ENCODE results near the gene GPR55. TPM values are rescaled to one million over a fixed set of nuclear protein-coding genes. Genes with fewer than 3 reads are reported as not detected.
"Not testable (repeated sequence)": the region's sequence is repeated elsewhere in the genome, so short reads cannot be mapped to it uniquely, and the experiment has no call there.

Gene GPR55
- polyA plus RNA-seq, 3 donors: 0.05 to 0.18 (median 0.11) TPM

DNA sequence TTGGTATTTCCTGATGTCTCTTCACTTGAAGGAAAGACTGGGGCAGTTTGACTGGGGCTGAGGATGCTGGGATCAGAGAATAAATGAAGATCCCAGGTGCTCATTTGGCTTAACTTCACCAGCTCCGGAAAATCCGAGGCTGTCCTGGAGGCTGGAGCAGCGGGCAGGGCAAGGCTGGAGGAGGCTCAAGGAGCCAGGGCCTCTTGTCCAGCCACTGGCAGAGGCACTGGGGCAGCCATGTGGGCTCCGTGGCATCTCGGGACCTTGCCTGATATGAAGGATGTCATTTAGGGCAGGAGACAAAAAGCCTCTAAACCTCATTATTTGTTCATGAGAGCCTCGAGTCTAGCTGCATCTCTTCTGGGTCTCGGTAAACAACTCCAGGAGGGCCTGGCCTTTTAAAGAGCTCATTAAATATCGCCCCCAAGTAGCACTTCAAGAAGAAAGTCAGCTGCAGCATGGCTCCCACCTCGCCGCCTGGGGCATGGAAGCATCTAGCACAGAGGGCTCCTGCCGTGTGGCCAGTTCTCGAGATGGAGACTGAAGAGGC lies 13.5 kb upstream of the GPR55 start:
- H3K27ac ChIP-seq (ENCODE audit: low read depth, low read length): no peak overlapping the region
- WGBS, 3 donors: 77 to 91% (median 88%) methylated on average over 12 of the region's 12 CpGs

DNA sequence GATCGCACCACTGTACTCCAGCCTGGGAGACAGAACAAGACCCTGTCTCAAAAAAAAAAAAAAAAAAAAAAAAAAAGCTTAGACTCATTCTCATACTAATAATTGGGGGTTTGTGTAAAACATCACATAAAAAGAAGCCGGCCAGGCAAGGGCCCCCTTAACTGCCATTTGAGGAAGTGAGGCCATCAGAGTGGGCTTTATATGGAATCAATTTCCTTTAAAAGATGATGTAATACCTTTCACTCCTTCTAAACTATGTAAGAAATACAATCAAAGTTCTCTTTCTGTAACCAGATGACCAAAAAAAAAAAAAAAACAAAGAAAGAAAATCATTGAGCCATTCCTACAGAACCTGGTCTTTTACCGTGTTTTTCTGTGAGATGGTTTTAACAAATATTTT lies 13.1 kb upstream of the GPR55 start:
- no peak overlapping the region for H3K27ac ChIP-seq (ENCODE audit: low read depth, low read length)
- WGBS, 3 donors: 78 to 95% (median 80%) methylated on average over 3 of the region's 3 CpGs

DNA sequence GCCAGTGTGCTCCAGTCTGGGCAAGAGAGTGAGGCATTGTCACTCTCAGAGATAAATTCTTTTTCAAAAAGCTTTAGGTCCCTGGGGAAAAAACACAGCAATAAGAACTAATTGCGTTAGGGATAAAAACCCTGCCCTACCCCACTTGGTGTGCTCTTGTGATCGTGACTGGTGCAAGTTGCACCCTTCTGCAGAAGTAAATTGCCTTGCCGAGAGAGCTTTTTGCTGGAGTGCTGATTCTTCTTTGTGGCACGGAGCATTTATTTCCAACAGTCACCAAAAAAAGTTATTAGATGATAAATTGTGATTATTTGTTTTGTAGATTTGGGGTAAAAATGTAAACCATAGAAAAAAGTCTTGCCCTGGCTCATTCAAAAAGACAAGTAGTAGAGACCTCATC lies 12.3 kb upstream of the GPR55 start:
- 83 to 96% (median 95%) methylated on average over 4 of the region's 4 CpGs for WGBS, 3 donors
- no peak overlapping the region for H3K27ac ChIP-seq (ENCODE audit: low read depth, low read length)

DNA sequence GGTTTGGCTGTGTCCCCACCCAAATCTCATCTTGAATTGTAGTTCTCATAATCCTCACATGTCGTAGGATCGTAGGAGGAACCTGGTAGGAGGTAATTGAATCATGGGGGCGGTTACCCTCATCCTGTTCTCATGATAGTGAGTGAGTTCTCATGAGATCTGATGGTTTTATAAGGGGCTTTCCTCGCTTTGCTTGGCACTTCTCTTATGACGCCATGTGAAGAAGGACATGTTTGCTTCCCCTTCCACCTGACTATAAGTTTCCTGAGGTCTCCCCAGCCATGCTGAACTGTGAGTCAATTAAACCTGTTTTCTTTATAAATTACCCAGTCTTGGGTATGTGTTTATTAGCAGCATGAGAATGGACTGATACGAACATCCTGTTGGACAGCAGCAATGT lies 11.2 kb upstream of the GPR55 start:
- 78 to 90% (median 90%) methylated on average over 6 of the region's 6 CpGs for WGBS, 3 donors
- not testable (repeated sequence) for H3K27ac ChIP-seq (ENCODE audit: low read depth, low read length)

DNA sequence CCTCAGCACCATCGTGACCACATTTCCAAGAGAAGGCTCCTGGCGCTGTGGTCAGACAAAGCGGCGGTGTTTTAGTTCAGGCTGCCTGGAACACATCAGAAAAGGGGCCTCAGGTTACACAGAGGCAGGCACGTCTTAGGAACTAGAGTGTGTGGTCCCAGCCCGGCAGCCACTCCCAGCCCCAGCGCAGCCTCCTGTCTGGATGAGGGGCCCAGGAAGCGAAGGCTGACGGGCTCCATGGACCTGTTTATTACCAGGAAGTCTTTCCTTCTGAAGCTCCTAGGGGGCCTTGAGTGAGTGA lies 10.0 kb upstream of the GPR55 start:
- H3K27ac ChIP-seq (ENCODE audit: low read depth, low read length): no peak overlapping the region
- WGBS, 3 donors: 73 to 89% (median 79%) methylated on average over 9 of the region's 9 CpGs

DNA sequence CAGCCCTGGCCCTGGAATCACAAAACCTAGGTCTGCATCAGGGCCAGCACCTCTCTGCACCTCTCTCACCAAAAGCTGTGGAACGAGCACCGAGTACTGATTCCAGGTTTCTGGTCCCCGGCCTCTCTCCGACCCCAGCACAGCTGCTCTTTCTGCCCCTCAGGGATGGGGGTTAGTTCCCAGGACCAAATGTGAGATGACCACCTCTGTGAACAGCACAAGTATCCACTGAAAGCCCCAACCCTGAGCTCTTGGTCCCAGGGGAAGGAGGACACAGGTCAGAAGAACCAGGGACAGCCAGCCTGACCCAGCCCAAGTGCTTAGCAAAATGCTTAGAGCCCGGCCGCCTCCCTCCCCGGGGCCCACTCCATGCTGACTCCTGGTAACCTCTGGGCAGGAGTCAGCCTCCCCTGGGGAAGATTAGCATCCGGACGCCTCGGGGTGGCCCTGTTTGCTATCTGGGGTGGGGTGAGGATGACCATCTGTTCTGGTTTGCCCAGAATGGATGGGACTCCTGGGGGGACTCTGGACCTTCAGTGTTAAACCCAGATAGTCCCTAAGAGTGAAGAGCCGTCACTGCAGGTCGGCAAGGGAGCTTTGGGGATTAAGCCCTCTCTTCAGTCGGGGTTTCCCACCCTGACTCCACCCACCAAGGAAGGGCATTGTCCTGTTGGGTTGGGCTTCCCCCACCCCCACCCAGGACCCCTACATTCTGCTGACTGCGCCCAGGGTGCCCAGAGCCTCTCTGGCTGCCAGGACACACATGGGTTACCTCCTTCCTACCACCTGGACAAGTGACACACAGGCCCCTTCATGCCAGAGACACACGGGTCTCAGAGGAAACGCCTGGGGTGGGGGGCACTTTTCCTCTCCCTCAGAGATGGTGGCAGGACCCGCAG lies 9.4 kb upstream of the GPR55 start:
- H3K27ac ChIP-seq (ENCODE audit: low read depth, low read length): no peak overlapping the region
- 69 to 80% (median 76%) methylated on average over 17 of the region's 17 CpGs for WGBS, 3 donors

DNA sequence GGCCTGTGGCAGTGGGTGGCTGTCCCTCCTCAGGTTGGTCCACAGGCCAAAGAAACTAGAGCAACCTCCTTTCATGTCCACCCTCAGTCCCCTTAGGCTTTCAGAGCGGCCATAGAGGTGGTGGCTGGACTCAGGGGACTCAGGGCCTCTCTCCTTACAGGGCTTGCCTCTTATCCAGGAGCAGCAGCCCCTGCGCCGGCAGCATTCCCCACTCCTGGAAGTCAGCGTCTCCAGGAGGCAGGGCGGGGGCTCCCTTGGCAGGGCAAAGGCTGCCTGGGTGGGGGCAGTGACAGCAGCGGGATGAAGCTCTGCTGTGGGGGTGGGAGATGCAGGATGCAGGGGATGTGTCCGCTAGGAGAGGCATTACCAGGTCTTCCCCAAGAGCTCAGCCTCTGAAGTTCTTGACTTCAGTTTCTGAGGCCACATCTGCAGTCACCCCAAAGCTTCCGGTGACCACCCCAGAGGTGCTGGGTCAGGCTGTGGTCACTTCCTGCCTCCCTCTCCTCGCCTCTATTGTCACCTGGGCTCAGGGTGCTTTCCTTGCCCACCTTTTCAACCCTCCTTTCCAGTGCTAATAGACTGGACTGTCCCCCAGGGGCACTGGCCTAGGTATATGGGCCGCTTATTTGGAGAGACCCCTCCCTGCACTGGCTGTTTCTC lies 8.6 kb upstream of the GPR55 start:
- H3K27ac ChIP-seq (ENCODE audit: low read depth, low read length): no peak overlapping the region
- 65 to 79% (median 77%) methylated on average over 10 of the region's 10 CpGs for WGBS, 3 donors

DNA sequence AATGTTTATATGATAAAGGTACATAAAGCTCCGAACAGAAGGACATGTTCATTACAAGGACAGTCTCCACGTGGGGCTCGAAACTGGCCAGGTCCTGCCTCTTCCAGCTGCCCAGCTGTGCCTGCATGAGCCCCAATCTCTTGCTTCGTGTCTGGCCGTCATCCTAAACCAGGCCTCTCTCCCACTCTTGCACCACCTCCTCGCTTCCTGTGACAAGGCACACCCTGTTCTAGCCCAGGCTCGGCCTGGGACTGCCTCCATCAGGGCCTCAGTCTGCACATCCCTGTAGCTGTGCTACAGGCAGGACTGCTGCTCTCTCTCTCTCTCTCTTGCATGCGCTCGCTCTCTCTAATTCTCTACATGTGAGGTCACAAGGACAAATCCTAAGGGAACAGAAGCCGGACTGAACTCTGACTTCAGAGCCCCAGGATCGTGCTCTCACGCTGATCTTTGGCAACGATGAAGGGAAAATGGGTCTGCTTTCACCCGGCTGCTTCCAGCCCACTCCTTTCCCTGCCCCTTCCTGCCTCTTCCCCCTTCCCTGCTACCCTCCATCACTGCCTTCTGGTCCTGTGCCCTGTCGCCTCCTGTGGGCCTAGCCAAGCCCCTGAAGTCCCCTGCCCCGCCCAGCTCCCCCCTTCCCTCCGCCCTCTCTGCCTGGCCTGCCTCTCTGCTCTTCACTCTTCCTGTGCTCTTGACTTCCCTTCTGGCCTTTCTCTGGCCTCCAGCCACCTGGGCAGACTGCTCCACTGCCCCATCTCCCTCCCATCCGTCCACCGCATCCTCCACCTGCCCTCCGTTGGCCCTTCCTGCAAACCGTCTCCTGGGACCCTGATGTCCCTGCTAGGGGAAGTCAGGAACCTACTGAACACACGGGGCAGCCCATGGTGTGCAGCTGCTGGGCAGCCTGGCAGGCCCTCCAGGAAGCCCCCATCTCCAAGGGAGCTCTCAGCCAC lies 7.8 kb upstream of the GPR55 start:
- WGBS, 3 donors: 43 to 58% (median 43%) methylated on average over 22 of the region's 22 CpGs
- no peak overlapping the region for H3K27ac ChIP-seq (ENCODE audit: low read depth, low read length)

DNA sequence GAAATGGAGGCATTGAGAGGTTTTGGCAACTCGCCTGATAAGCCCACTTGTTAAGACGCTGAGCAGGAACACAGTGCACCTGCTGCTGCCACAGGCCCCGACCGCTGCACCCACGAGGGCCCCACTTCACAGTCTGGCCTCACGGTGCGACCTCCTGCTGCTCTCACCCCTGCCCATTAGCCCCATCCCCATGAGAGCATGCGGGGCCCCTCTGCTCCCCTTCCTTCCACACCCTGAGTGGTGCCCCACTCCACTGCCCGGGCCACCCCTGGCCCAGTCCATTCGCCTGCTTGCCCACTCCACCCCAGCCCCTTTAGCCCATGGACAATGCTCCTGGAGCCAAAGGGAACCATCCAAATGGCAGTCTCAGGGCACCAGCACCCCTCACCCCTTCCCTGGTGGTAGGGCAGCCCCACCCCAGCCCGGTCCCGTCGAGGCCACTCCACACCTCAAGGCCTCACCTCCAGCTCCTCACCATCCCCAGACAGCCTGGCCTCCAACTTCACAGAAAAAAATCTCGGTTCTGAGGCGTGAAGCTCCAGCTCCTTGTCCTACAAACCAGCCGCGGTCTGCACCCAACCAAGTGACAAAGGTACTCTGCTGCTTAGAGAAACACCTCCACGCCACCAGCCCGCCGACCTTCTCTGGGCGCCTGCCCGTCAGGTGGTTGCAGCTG lies 6.7 kb upstream of the GPR55 start:
- WGBS, 3 donors: 86% methylated on average over 22 of the region's 22 CpGs
- no peak overlapping the region for H3K27ac ChIP-seq (ENCODE audit: low read depth, low read length)

DNA sequence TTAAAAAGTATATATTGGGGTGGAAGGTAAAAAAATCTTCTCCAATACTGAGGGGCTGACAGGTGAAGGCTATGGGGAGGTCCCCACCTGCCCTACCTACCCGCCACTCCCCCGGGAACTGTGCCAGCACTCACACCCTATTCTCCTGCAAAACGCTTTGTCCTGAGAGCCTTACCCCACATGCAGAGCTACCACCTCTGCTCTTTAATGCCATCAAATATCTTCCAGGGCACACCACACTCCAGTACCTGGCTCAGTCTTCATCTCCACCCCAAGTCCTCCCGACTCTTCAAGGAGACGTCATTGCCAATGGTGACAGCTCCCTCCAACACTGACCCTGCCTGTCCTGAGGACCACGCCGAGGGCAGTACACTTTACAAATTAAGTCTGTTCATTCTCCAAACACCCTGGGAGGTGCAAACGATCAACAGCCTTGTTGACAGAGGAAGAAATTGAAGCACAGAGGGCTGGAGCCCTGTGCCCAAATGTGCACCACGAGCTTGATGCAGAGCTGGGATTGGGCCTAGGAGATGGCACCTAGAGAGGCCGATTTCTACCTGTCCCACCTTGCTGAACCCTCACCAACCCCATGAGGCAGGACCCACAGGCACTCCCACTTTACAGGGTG lies 6.0 kb upstream of the GPR55 start:
- 69 to 90% (median 87%) methylated on average over 10 of the region's 10 CpGs for WGBS, 3 donors
- no peak overlapping the region for H3K27ac ChIP-seq (ENCODE audit: low read depth, low read length)

DNA sequence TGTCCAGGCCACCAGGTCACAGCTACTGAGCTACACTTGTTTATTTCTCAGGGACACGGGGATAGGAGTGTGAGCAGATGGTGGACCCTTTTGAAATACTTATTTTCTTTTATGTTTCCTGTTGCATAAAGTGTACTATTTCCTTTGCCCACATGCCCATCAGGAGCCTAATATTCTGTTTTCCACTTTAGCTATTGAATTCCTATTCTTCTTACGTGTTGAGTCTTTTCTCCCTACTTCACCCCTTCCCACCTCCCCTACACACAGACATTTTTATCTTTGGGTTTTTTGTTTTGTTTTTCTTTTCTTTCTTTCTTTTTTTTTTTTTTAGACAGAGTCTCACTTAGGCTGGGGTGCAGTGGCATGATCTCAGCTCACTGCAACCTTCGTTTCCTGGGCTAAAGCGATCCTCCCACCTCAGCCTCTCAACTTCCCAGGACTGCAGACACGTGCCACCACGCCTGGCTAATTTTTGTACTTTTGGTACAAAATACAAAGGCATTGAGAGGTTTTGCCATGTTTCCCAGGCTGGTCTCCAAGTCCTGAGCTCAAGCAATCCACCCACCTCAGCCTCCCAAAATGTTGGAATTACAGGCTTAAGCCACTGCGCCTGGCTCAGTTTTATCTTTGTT lies 5.2 kb upstream of the GPR55 start:
- H3K27ac ChIP-seq (ENCODE audit: low read depth, low read length): no peak overlapping the region
- 56 to 73% (median 68%) methylated on average over 7 of the region's 7 CpGs for WGBS, 3 donors

DNA sequence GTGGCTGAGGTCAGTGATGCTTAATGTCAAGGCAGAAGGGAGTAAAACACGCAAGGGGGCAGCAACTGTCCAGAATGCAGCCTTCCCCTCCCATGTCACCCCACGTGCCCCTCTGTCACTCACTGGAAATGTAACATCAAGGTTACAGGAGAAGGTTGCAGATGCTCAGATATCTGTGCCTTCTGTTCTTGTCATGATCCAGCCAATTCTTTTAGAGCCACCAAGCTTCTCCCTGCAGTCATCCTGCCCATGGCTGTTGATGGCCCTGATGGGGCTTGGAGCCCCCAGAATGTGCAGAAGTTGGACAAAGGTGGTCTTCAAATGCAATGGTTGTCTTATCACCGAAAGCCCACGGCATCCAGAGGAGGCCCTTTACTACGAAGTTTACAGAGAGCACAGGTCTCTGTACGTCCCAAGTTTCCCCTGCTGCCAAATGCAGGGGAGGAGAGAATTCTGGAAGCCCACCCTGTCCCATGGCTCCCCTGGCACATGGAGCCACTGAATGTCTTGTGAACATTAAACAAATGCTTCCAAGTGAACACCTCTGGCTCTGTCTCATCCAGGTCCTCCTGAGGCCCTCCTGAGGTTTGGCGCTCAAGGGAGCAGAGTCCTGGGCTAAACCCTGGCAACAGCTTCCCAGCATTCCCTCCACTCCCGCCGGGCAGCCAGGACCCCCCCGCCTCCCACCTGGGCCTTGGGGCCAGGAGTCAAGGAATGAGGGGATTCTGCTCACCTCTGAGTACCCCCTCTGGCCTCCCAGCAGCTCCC lies 4.5 kb upstream of the GPR55 start:
- WGBS, 3 donors: 66 to 83% (median 81%) methylated on average over 10 of the region's 10 CpGs
- no peak overlapping the region for H3K27ac ChIP-seq (ENCODE audit: low read depth, low read length)

DNA sequence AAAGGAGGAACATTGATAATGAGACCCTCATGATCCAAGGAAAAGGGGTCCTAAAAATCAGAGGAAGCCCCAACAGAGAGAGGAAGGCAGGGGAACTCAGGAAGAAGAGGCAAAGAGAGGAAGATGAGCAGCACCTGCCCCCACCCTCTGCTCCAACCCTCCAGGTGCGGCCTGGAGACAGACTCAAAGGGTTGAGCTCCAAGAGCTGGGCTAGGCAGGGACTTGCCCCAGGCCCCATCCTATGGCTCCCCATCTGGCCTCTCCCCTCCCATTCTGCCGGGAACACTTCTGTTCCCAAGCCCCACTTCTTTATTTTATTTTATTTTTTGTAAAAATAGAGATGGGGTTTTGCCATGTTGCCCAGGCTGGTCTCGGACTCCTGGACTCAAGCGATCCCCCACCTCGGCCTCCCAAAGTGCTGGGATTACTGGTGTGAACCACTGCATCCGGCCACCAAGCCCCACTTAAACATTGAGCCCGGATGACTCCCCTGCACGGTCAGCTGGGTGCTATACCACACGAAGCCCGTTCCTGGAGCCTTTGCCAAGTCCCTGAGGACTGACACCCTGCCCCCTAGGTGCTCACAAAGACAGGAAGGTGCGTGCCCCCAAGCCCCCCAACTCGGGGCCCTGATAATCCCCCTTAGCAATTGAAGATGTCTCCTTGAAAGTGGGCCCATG lies 3.8 kb upstream of the GPR55 start:
- no peak overlapping the region for H3K27ac ChIP-seq (ENCODE audit: low read depth, low read length)
- WGBS, 3 donors: 77 to 91% (median 88%) methylated on average over 12 of the region's 12 CpGs

DNA sequence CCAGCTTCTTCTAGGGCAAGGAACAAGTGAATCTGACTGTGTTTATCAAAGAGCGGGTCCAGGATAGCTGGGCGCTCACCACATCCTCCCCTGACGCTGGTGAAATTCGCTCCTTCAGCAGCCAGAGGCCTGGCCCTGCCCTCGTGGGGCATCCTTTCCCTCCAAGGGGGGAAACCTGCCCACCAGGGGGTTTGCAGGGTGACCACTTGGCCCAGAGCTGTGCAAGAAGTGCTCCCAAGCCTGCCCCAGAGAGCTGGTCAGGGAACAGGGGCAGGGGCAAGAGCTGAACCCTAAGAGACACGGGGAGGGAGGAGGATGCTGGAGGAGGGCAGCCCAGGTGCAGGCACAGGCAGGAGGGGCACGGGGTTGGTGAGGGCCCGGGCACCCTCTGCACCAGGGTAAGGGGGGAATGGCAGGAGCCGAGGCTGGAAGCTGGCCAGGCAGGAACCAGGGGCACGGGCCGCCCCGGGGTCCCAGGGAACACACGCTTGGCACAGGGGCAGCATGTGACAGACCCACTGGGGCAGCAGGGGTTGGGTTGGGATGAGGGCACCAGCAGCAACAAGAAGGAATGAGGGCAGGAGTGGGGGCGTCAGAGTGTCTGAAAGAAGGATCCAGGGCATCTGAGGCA lies 2.8 kb upstream of the GPR55 start:
- WGBS, 3 donors: 80 to 87% (median 85%) methylated on average over 14 of the region's 14 CpGs
- no peak overlapping the region for H3K27ac ChIP-seq (ENCODE audit: low read depth, low read length)

DNA sequence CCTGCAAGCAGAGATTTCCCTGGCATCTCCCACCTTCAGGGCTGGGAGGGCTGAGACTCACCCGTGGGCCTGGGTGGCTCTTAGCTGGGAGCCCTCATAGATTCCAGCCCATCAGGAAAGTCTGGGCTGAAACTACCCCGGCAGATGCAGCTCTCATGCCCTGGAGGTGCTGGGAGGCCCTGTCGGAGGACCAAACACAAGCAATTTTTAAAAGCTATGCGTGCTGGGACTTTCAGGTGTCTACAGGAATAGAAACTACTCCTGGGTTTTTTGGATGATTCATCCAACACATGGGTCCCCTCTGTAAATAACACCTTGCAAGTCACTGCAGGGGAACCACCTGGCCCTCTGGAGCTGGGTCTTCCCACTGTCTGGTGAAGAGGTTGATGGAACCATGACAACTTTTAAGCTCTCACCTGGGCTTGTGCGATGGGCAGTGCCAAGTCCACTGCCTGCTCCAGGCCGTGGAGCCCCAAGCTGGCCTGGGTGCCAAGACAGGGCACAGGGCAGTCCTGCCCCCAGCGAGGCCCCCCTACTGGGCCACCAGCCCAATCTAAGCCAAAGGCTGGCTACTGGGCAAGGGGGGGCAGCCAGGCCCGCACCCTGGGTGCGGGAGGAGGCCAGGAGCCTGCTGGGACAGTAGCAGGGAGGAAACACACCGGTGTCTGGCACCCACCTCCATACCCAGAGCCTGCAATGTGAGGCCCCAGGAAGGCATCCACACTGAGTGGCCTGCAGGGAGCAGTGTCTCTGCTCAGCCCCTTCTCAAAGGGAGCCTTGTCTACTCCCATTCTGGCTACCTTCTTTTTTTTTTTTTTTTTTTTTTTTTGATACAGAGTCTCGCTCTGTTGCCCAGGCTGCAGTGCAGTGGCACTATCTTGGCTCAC lies 1.1 kb upstream of the GPR55 start:
- WGBS, 3 donors: 85 to 93% (median 88%) methylated on average over 10 to 11 of the region's 11 CpGs
- H3K27ac ChIP-seq (ENCODE audit: low read depth, low read length): no peak overlapping the region
